Activated CD4-positive, alpha-beta T cell treated with anti-CD3 and anti-CD28 coated beads, Interleukin-2, amount 10 ng/mL, durations not matched to agents 24 days and 14 days (primary cell): Measurements from ENCODE around the gene PNPLA5. TPM values are rescaled to one million over a fixed set of nuclear protein-coding genes. Genes with fewer than 3 reads are reported as not detected.

Experiments
- DNase-seq: peaks from one replicate; pipeline ENCODE4 v3.0.0; 2022
- H3K27ac Mint-ChIP-seq: one replicate; pipeline ENCODE4 v1.8.0; 2022; ENCODE audit warnings: mild to moderate bottlenecking, mixed read lengths
- H3K27me3 Mint-ChIP-seq: one replicate; pipeline ENCODE4 v1.8.0; 2022; ENCODE audit warnings: mixed read lengths
- H3K36me3 Mint-ChIP-seq: one replicate; pipeline ENCODE4 v1.8.0; 2022; ENCODE audit warnings: low read depth, mild to moderate bottlenecking, mixed read lengths
- H3K4me1 Mint-ChIP-seq: one replicate; pipeline ENCODE4 v1.8.0; 2021; ENCODE audit warnings: mixed read lengths
- H3K4me3 Mint-ChIP-seq: one replicate; pipeline ENCODE4 v1.8.0; 2022; ENCODE audit warnings: mild to moderate bottlenecking, moderate library complexity, mixed read lengths
- H3K9me3 Mint-ChIP-seq: one replicate; pipeline ENCODE4 v1.8.0; 2021; ENCODE audit warnings: mixed read lengths
- intact Hi-C: fragments of 100-400 bp; cut with micrococcal nuclease; formaldehyde crosslinking; loops from one replicate; pipeline ENCODE4 v1.15.1; 2023
- total RNA-seq: library from RNA; stranded (reverse); gene quantifications from 2 replicates; pipeline ENCODE4 v1.2.3, GENCODE V29; 2022

PNPLA5 gene
- total RNA-seq, 1 donor from 2014 or later: not detected

GRCh38 chr22:43860831-43861230 lies 31.0 kb downstream of the PNPLA5 start:
- Mint-ChIP-seq H3K27me3 (peaks cover 37% of the 10 kb centered on the region), H3K9me3 (no peaks in the 10 kb centered on the region), H3K4me3 (no peak overlapping the region), H3K4me1 (no peaks in the 10 kb centered on the region), H3K27ac (no peak overlapping the region), H3K36me3 (no peaks in the 10 kb centered on the region)
- no peak for DNase-seq
- intact Hi-C loops: no loop called here

- no peak for DNase-seq
- no peaks in the 10 kb centered on the region for H3K9me3 Mint-ChIP-seq
- no peaks in the 10 kb centered on the region for H3K4me1 Mint-ChIP-seq
- no peak overlapping the region for H3K27ac Mint-ChIP-seq
- no peak overlapping the region for H3K4me3 Mint-ChIP-seq
- H3K27me3 Mint-ChIP-seq: peaks cover 37% of the 10 kb centered on the region
- no peaks in the 10 kb centered on the region for H3K36me3 Mint-ChIP-seq
- intact Hi-C loops: no loop called here
These were observed 31.7 kb downstream of the PNPLA5 start for GRCh38 chr22:43860126-43860525.

DNA sequence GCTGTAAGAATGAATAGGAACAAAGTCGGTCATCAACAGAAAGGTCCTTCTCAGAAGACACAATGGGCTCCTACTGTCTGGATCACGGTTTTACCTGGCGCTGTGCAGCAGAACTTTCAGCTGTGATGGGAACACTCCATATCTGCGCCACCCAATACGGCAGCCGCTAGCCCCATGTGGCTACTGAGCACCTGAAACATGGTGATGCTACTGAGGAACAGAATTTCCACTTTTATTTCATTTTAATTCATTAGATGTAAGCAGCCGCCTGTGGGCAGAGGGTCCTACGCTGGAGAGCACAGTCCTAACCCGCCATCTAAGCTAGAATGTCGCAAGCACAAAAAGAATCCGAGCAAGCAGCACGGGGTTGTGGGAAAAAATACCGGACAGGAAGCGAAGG lies 32.2 kb downstream of the PNPLA5 start:
- H3K4me3 Mint-ChIP-seq: no peak overlapping the region

GRCh38 chr22:43859176-43859575 lies 32.6 kb downstream of the PNPLA5 start:
- Mint-ChIP-seq H3K4me1 (no peaks in the 10 kb centered on the region), H3K27me3 (peaks cover 33% of the 10 kb centered on the region), H3K9me3 (no peaks in the 10 kb centered on the region), H3K36me3 (no peaks in the 10 kb centered on the region), H3K27ac (no peak overlapping the region), H3K4me3 (no peak overlapping the region)
- no peak for DNase-seq
- intact Hi-C loops: no loop called here

More for the DNA sequence above, 32.2 kb downstream of the PNPLA5 start:
- no peak overlapping the region for H3K27ac Mint-ChIP-seq
- H3K27me3 Mint-ChIP-seq: peaks cover 33% of the 10 kb centered on the region
- no peaks in the 10 kb centered on the region for H3K36me3 Mint-ChIP-seq
- no peaks in the 10 kb centered on the region for H3K4me1 Mint-ChIP-seq
- intact Hi-C loops: no loop called here
- no peak for DNase-seq
- no peaks in the 10 kb centered on the region for H3K9me3 Mint-ChIP-seq

GRCh38 chr22:43858156-43858895 lies 33.5 kb downstream of the PNPLA5 start:
- H3K9me3 Mint-ChIP-seq: no peaks in the 10 kb centered on the region
- H3K27me3 Mint-ChIP-seq: peaks cover 25% of the 10 kb centered on the region
- no peak overlapping the region for H3K27ac Mint-ChIP-seq
- intact Hi-C loops: no loop called here
- H3K36me3 Mint-ChIP-seq: no peaks in the 10 kb centered on the region
- H3K4me3 Mint-ChIP-seq: no peak overlapping the region
- no peaks in the 10 kb centered on the region for H3K4me1 Mint-ChIP-seq
- no peak for DNase-seq

- Mint-ChIP-seq H3K27me3 (peaks cover 20% of the 10 kb centered on the region), H3K36me3 (no peaks in the 10 kb centered on the region), H3K4me3 (no peak overlapping the region), H3K27ac (no peak overlapping the region), H3K9me3 (no peaks in the 10 kb centered on the region), H3K4me1 (no peaks in the 10 kb centered on the region)
- intact Hi-C loops: no loop called here
- no peak for DNase-seq
These were observed 34.4 kb downstream of the PNPLA5 start for GRCh38 chr22:43857367-43857766.

DNA sequence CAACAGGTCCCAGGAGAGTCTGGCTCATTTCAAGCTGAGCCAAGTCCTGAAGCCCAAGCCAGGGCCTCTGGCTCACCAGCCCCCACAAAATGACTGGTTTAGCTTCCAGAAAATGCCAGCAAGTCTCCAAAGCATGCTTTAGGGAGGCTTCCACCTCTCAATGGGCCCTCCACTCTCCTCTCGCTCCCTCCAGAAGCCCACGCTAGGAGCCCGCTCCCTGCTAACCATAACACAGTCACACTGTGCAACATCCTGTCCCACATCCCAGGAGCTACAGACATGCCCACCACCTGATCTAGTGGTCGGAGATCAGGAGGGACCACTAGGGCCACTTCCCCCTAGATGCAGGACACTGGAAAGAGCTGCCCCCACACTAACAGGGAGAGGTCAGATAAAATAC lies 36.4 kb downstream of the PNPLA5 start:
- Mint-ChIP-seq H3K9me3 (no peaks in the 10 kb centered on the region), H3K4me1 (no peaks in the 10 kb centered on the region), H3K36me3 (no peaks in the 10 kb centered on the region), H3K4me3 (no peak overlapping the region), H3K27ac (no peak overlapping the region), H3K27me3 (peaks cover 9% of the 10 kb centered on the region)
- no peak for DNase-seq
- intact Hi-C loops: no loop called here

- no peaks in the 10 kb centered on the region for H3K4me1 Mint-ChIP-seq
- no peak overlapping the region for H3K27ac Mint-ChIP-seq
- DNase-seq: no peak
- no peak overlapping the region for H3K4me3 Mint-ChIP-seq
- intact Hi-C loops: no loop called here
- no peaks in the 10 kb centered on the region for H3K9me3 Mint-ChIP-seq
- H3K36me3 Mint-ChIP-seq: no peaks in the 10 kb centered on the region
- H3K27me3 Mint-ChIP-seq: peaks cover 7% of the 10 kb centered on the region
These were observed 37.0 kb downstream of the PNPLA5 start for GRCh38 chr22:43854786-43855271.

DNA sequence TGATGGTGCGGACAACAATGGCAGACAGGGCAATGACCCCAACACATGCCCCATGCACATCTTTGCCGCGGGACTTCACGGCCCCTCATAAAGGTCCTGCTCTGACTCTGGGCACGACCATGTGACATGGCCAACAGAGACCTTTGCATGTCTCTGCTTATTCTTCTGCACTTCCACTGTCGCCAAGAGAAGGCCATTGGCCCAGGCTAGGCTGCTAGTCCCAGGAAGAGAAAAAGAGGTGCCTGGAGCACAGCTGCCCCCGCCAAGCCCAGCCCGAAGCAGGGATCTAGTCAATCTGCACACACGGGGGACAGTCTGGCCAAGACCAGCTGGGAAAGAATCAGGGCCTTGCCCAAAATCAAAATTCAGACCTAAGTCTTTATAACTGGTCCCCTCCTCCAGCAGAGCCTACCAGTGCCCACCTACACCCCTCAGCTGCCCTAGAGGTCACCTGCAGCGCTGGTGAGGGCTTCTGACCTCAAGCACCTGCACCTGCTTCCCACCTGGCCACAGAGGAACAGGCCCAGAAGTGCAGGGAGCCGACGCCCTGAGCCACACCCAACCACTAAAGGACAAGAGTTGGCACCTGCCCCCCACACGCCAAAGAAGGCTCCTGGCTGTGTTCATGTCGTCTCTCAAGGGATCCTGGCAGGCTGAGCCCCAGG lies 37.6 kb downstream of the PNPLA5 start:
- Mint-ChIP-seq H3K27ac (no peak overlapping the region), H3K9me3 (no peaks in the 10 kb centered on the region), H3K4me1 (no peaks in the 10 kb centered on the region), H3K4me3 (no peak overlapping the region), H3K27me3 (peaks cover 7% of the 10 kb centered on the region), H3K36me3 (no peaks in the 10 kb centered on the region)
- intact Hi-C loops: no loop called here
- DNase-seq: no peak

DNA sequence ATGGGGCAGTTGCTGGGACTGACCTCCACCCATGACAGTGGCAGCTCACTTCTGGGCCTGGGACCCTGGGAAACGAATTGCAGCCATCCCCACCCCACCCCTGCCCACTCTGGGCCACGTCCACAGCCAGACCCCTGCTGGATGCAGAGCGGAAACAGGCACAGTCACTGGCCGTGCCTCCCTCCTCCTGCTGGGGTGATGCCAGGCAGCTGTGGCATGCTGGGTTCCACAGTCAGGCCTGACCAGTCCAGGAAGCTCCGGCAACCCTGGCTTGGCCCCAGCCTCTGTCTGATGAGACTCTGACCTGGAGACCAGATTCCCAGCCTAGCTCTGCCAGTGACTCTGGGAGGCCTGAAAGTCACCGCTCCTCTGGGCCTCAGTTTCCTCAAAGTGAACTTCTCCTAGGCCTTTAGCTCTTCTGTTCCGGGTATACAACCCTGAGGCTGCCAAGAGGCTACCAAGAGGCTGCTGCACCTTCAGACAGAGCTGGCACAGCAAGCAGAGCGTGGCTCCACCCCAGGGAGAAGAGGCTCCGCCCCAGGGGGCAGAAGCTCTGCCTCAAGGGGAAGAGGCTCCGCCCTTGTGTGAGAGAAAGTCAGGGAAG lies 38.4 kb downstream of the PNPLA5 start:
- H3K36me3 Mint-ChIP-seq: no peaks in the 10 kb centered on the region
- H3K4me1 Mint-ChIP-seq: no peaks in the 10 kb centered on the region
- no peak for DNase-seq
- no peak overlapping the region for H3K4me3 Mint-ChIP-seq
- intact Hi-C loops: no loop called here
- no peak overlapping the region for H3K27ac Mint-ChIP-seq
- H3K27me3 Mint-ChIP-seq: peaks cover 2% of the 10 kb centered on the region
- H3K9me3 Mint-ChIP-seq: no peaks in the 10 kb centered on the region

GRCh38 chr22:43852573-43853327 lies 39.1 kb downstream of the PNPLA5 start:
- DNase-seq: no peak
- intact Hi-C loops: no loop called here
- Mint-ChIP-seq H3K4me3 (no peak overlapping the region), H3K27ac (no peak overlapping the region), H3K9me3 (no peaks in the 10 kb centered on the region), H3K27me3 (peaks cover 2% of the 10 kb centered on the region), H3K4me1 (no peaks in the 10 kb centered on the region), H3K36me3 (no peaks in the 10 kb centered on the region)

GRCh38 chr22:43851979-43852307 lies 39.9 kb downstream of the PNPLA5 start:
- Mint-ChIP-seq H3K27ac (no peak overlapping the region), H3K27me3 (peaks cover 2% of the 10 kb centered on the region), H3K4me3 (no peak overlapping the region), H3K9me3 (no peaks in the 10 kb centered on the region), H3K4me1 (no peaks in the 10 kb centered on the region), H3K36me3 (no peaks in the 10 kb centered on the region)
- intact Hi-C loops: no loop called here
- no peak for DNase-seq

DNA sequence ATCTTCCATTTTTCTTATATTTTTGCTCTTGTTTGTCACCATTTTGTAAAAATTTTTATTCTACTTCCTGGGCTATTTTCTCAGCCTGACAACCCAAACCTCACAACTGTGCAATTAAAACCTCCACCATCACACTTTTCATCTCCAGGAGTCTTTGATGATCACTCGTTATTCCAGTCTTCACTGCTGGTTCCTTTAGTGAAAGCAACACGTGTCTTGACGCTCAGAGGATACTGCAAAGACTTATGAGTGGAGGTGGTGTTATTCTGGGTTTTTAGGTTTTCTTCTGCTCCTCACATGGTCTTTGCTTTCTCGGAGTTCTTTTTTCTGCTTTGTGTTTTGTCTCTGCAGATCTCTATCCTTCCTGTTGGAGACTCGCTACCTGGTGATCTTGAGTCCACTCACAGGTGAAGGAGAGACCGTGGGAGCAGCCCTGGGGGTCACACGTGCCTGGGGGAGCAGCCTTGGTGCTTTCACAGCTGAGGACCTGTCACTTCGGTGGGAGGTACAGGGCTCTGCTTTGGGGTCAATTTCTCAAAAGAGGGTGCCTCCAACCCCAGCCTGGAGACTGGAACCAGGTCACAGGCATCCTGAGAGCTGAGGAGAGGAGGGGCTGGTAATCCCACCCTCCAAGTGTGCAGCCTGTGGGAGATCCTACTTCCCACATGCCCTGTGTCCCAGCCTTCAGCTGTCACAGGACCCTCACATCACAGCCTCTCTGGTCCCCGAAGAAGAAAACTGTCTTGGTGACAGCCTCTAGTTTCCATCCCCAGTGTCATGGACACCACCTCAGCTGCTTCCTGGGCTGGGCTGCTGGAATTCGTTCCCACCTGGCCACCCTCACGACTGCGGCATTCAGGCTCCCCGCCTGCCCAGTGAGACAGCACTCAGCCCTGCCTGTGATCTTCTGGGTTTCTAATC lies 40.5 kb downstream of the PNPLA5 start:
- Mint-ChIP-seq H3K27me3 (peaks cover 2% of the 10 kb centered on the region), H3K4me3 (no peak overlapping the region), H3K9me3 (no peaks in the 10 kb centered on the region), H3K36me3 (no peaks in the 10 kb centered on the region), H3K4me1 (no peaks in the 10 kb centered on the region), H3K27ac (no peak overlapping the region)
- no peak for DNase-seq
- intact Hi-C loops: no loop called here
